SKM-1 (cell line): Measurements from ENCODE around the gene PKMYT1.
A peak's percentile ranks its signal among the peaks of the same experiment; 100 is the strongest.

Experiments
- DNase-seq: peaks from one replicate; lab custom pipeline; 2025; ENCODE audit not compliant: unreplicated experiment; lab: John Stamatoyannopoulos, UW

Gene PKMYT1

GRCh38 chr16:2974319-2975056 lies 5.8 kb downstream of the PKMYT1 start:
- DNase-seq = no peak

- no peak for DNase-seq
Measured at GRCh38 chr16:2973605-2974318, 6.5 kb downstream of the PKMYT1 start.

GRCh38 chr16:2973093-2973492 lies 7.2 kb downstream of the PKMYT1 start:
- no peak for DNase-seq

GRCh38 chr16:2971985-2972784 lies 8.1 kb downstream of the PKMYT1 start:
- no peak for DNase-seq

GRCh38 chr16:2971134-2971984 lies 8.9 kb downstream of the PKMYT1 start:
- DNase-seq = no peak

- no peak for DNase-seq
Measured at GRCh38 chr16:2970563-2970962, 9.7 kb downstream of the PKMYT1 start.

- peak; percentile 75 for DNase-seq
Measured at GRCh38 chr16:2969545-2970521, 10.4 kb downstream of the PKMYT1 start.

GRCh38 chr16:2968738-2969544 lies 11.3 kb downstream of the PKMYT1 start, which contains the start of gene PAQR4:
Gene PAQR4, plus strand, starts transcription at chr16:2969348. Its CDS starts 327 bp downstream, at chr16:2969675.
- DNase-seq = peak; percentile 78

GRCh38 chr16:2968368-2968737 lies 11.9 kb downstream of the PKMYT1 start:
- no peak for DNase-seq

GRCh38 chr16:2967721-2968161 lies 12.5 kb downstream of the PKMYT1 start:
- no peak for DNase-seq

GRCh38 chr16:2967211-2967631 lies 13.0 kb downstream of the PKMYT1 start:
- no peak for DNase-seq

GRCh38 chr16:2966808-2967191 lies 13.4 kb downstream of the PKMYT1 start:
- DNase-seq = no peak

- no peak for DNase-seq
Measured at GRCh38 chr16:2966043-2966807, 14.0 kb downstream of the PKMYT1 start.

GRCh38 chr16:2964475-2965336 lies 15.5 kb downstream of the PKMYT1 start:
- peak; percentile 90 for DNase-seq

GRCh38 chr16:2963723-2964474 lies 16.3 kb downstream of the PKMYT1 start, which contains the start of gene KREMEN2:
Gene KREMEN2, plus strand, starts transcription at chr16:2964275. Its CDS starts 246 bp downstream, at chr16:2964521.
- DNase-seq = peak; percentile 31

GRCh38 chr16:2963074-2963722 lies 17.0 kb downstream of the PKMYT1 start:
- no peak for DNase-seq
